IPS-18c (cell line): Measurements from ENCODE around the gene ANKS1A.
"Not testable (repeated sequence)": the region's sequence is repeated elsewhere in the genome, so short reads cannot be mapped to it uniquely, and the experiment has no call there.

Experiments
- H3K4me3 ChIP-seq: 2 replicates; pipeline ENCODE4 v1.7.0; 2013; ENCODE audit warnings: low read depth, mild to moderate bottlenecking, low read length, moderate library complexity; ENCODE audit not compliant: insufficient read depth
- H3K9me3 ChIP-seq: one replicate; pipeline ENCODE4 v1.6.1; 2013; ENCODE audit warnings: mild to moderate bottlenecking, low read length, moderate library complexity; ENCODE audit not compliant: control insufficient read depth, insufficient read depth

The ANKS1A gene

GRCh38 chr6:34888874-34889555 is at the start of gene ANKS1A:
Gene ANKS1A, plus strand, starts transcription at chr6:34889255. Its CDS starts 148 bp downstream, at chr6:34889403.
- Histone ChIP-seq H3K9me3 (no peaks in the 10 kb centered on the region), H3K4me3 (peak within 1 kb of the TSS; percentile 100)

- no peak overlapping the region for H3K4me3 ChIP-seq
Observed at GRCh38 chr6:34839666-34840352, 49.2 kb upstream of the ANKS1A start.

GRCh38 chr6:34849066-34849465 is 40.0 kb upstream of the ANKS1A start:
- H3K9me3 ChIP-seq, H3K4me3 ChIP-seq: not testable (repeated sequence)

More at GRCh38 chr6:34839666-34840352, 49.2 kb upstream of the ANKS1A start:
- no peaks in the 10 kb centered on the region for H3K9me3 ChIP-seq

- Histone ChIP-seq H3K9me3 (no peaks in the 10 kb centered on the region), H3K4me3 (no peak overlapping the region)
Observed at GRCh38 chr6:34851361-34851760, 37.7 kb upstream of the ANKS1A start.

GRCh38 chr6:34852406-34853085 is 36.5 kb upstream of the ANKS1A start:
- no peak overlapping the region for H3K4me3 ChIP-seq
- no peaks in the 10 kb centered on the region for H3K9me3 ChIP-seq

GRCh38 chr6:34855463-34855862 is 33.6 kb upstream of the ANKS1A start:
- no peak overlapping the region for H3K4me3 ChIP-seq

GRCh38 chr6:34858681-34859080 is 30.4 kb upstream of the ANKS1A start:
- Histone ChIP-seq H3K9me3 (no peaks in the 10 kb centered on the region), H3K4me3 (no peak overlapping the region)

More at GRCh38 chr6:34855463-34855862, 33.6 kb upstream of the ANKS1A start:
- no peaks in the 10 kb centered on the region for H3K9me3 ChIP-seq

GRCh38 chr6:34859951-34860350 is 29.1 kb upstream of the ANKS1A start:
- Histone ChIP-seq H3K9me3 (no peaks in the 10 kb centered on the region), H3K4me3 (no peak overlapping the region)

GRCh38 chr6:34860776-34861175 is 28.3 kb upstream of the ANKS1A start:
- Histone ChIP-seq H3K4me3 (no peak overlapping the region), H3K9me3 (no peaks in the 10 kb centered on the region)

GRCh38 chr6:34864007-34864406 is 25.0 kb upstream of the ANKS1A start:
- H3K4me3 ChIP-seq: no peak overlapping the region
- no peaks in the 10 kb centered on the region for H3K9me3 ChIP-seq

GRCh38 chr6:34865107-34865506 is 23.9 kb upstream of the ANKS1A start:
- Histone ChIP-seq H3K9me3 (no peaks in the 10 kb centered on the region), H3K4me3 (no peak overlapping the region)

- no peak overlapping the region for H3K4me3 ChIP-seq
Observed at GRCh38 chr6:34866509-34866908, 22.5 kb upstream of the ANKS1A start.

GRCh38 chr6:34867484-34867883 is 21.6 kb upstream of the ANKS1A start:
- H3K4me3 ChIP-seq: no peak overlapping the region
- no peaks in the 10 kb centered on the region for H3K9me3 ChIP-seq

More at GRCh38 chr6:34866509-34866908, 22.5 kb upstream of the ANKS1A start:
- H3K9me3 ChIP-seq: no peaks in the 10 kb centered on the region

GRCh38 chr6:34871853-34872252 is 17.2 kb upstream of the ANKS1A start:
- H3K9me3 ChIP-seq: no peaks in the 10 kb centered on the region
- no peak overlapping the region for H3K4me3 ChIP-seq

- H3K4me3 ChIP-seq: no peak overlapping the region
Observed at GRCh38 chr6:34872332-34872731, 16.7 kb upstream of the ANKS1A start.

GRCh38 chr6:34875292-34876213 is 13.5 kb upstream of the ANKS1A start:
- no peak overlapping the region for H3K4me3 ChIP-seq

More at GRCh38 chr6:34872332-34872731, 16.7 kb upstream of the ANKS1A start:
- no peaks in the 10 kb centered on the region for H3K9me3 ChIP-seq

GRCh38 chr6:34876472-34876871 is 12.6 kb upstream of the ANKS1A start:
- H3K4me3 ChIP-seq: no peak overlapping the region
- H3K9me3 ChIP-seq: no peaks in the 10 kb centered on the region

More at GRCh38 chr6:34875292-34876213, 13.5 kb upstream of the ANKS1A start:
- H3K9me3 ChIP-seq: no peaks in the 10 kb centered on the region
